ENCODE results near the gene HES2.
"Not testable (repeated sequence)": the region's sequence is repeated elsewhere in the genome, so short reads cannot be mapped to it uniquely, and the experiment has no call there.

- TF ChIP-seq CTCF (conservative IDR thresholded peaks at IDR 0.05; ENCODE audit: low read depth in 2 of 2); REST (IDR thresholded peaks at IDR 0.05; ENCODE audit: unreplicated experiment); POLR2AphosphoS5 (IDR thresholded peaks at IDR 0.05; ENCODE audit: low read depth); EZH2phosphoT487 (IDR thresholded peaks at IDR 0.05; ENCODE audit: unreplicated experiment); STAT1 (IDR thresholded peaks at IDR 0.05; ENCODE audit: unreplicated experiment); EZH2 (IDR thresholded peaks at IDR 0.05; ENCODE audit: low read depth, unreplicated experiment): not testable (repeated sequence)
Observed at GRCh38 chr1:6372236-6372635, 47.5 kb downstream of the HES2 start.
